HepG2 (cell line): ENCODE measurements around the gene KCNAB2. TPM values are rescaled to one million over a fixed set of nuclear protein-coding genes. Genes with fewer than 3 reads are reported as not detected.
A peak's percentile ranks its signal among the peaks of the same experiment; 100 is the strongest.

Experiments used
- ATAC-seq: fragments of 200-7000 bp; cut with Tn5 transposase; 3 replicates; pipeline ENCODE4 v1.9.1; 2020; ENCODE audit warnings: mild to moderate bottlenecking, moderate library complexity
- BruUV-seq: library from RNA; stranded (reverse); fragments of 400-500 nt; replicated peaks from 2 replicates; lab custom pipeline; 2021; lab: Mats Ljungman, UMichigan
- CTCF ChIA-PET: fragments of 300-600 bp; formaldehyde crosslinking; extraction: SDS; loops from one replicate; lab custom pipeline; 2021; ENCODE audit warnings: low total read pairs, inconsistent platforms, low intra/inter-chr PET ratio; lab: Yijun Ruan, JAX
- POLR2A ChIA-PET: fragments of 350-600 bp; sonication (Branson Sonifier 250); formaldehyde crosslinking; loops from one replicate; lab custom pipeline; 2020; ENCODE audit warnings: antibody characterized with exemption, inconsistent platforms; lab: Yijun Ruan, JAX
- DNase-seq: peaks from one replicate; pipeline ENCODE4 v3.0.0-alpha.2; 2015; ENCODE audit warnings: low spot score
- FAIRE-seq: peaks from 3 replicates; lab custom pipeline; 2011; peaks lifted over from hg19 to GRCh38; lab: Jason Lieb, UNC
- H2AFZ ChIP-seq: one replicate; pipeline ENCODE4 v1.6.1; 2011; ENCODE audit warnings: low read length, inconsistent platforms
- H3K27ac ChIP-seq: fragments of 300-600 bp; 3 replicates; pipeline ENCODE4 v1.8.0; 2011; ENCODE audit warnings: mixed run types, mild to moderate bottlenecking, mixed read lengths, low read length, inconsistent platforms; ENCODE audit not compliant: insufficient read depth; ENCODE audit errors: extremely low read length
- H3K27me3 ChIP-seq, 2 experiments: fragments of 200-600 bp in 1 of 2; 2 replicates in 1 of 2; 3 replicates in 1 of 2; pipeline versions ENCODE4 v1.6.0 to v1.8.0; 2011; ENCODE audit warnings: low read length in 2 of 2, mild to moderate bottlenecking in 2 of 2, moderate library complexity in 2 of 2, inconsistent platforms in 1 of 2; ENCODE audit not compliant: insufficient read depth in 2 of 2, control insufficient read depth in 1 of 2
- H3K36me3 ChIP-seq, 2 experiments: fragments of 200-600 bp in 1 of 2; replicated peaks in 1 of 2; 2 replicates in 1 of 2; 3 replicates in 1 of 2; pipeline versions ENCODE4 v1.5.1 to v1.8.0; 2011; ENCODE audit warnings: low read length in 2 of 2, inconsistent platforms in 1 of 2; ENCODE audit not compliant: insufficient read depth in 2 of 2, control insufficient read depth in 1 of 2
- H3K4me1 ChIP-seq: 2 replicates; pipeline ENCODE4 v1.5.1; 2012; ENCODE audit warnings: low read length, inconsistent platforms; ENCODE audit not compliant: insufficient read depth
- H3K4me2 ChIP-seq: 2 replicates; pipeline ENCODE4 v1.6.0; 2011; ENCODE audit warnings: low read depth, low read length, inconsistent platforms
- H3K4me3 ChIP-seq, 3 experiments: fragments of 200-600 bp in 1 of 3; sonication (generic), shearing (Covaris generic) in 1 of 3; replicated peaks in 1 of 3; 2 replicates each; pipeline ENCODE4 v1.5.1; 2011 to 2016; ENCODE audit warnings: low read length in 3 of 3, inconsistent platforms in 2 of 3, low read depth in 2 of 3, mild to moderate bottlenecking in 2 of 3, control low read depth in 1 of 3, mixed read lengths in 1 of 3; ENCODE audit not compliant: insufficient read depth in 1 of 3
- H3K79me2 ChIP-seq: one replicate; pipeline ENCODE4 v1.6.1; 2011; ENCODE audit warnings: low read length, inconsistent platforms; ENCODE audit not compliant: insufficient read depth
- H3K9ac ChIP-seq: 2 replicates; pipeline ENCODE4 v1.6.0; 2011; ENCODE audit warnings: mild to moderate bottlenecking, low read depth, low read length, inconsistent platforms; ENCODE audit not compliant: insufficient read depth
- H3K9me3 ChIP-seq: 2 replicates; pipeline ENCODE4 v1.5.1; 2012; ENCODE audit warnings: mild to moderate bottlenecking, low read length
- H4K20me1 ChIP-seq: 2 replicates; pipeline ENCODE4 v1.6.0; 2011; ENCODE audit warnings: inconsistent platforms, mild to moderate bottlenecking, low read length, moderate library complexity; ENCODE audit not compliant: insufficient read depth
- ZNF558 ChIP-seq: sonication (generic); formaldehyde crosslinking; IDR thresholded peaks from 2 replicates; pipeline ENCODE4 v1.9.0; 2022; ENCODE audit warnings: mild to moderate bottlenecking, missing genetic modification reagents, borderline replicate concordance
- ZNF720 ChIP-seq: sonication (generic); formaldehyde crosslinking; IDR thresholded peaks from 2 replicates; pipeline ENCODE4 v1.4.0; 2020; ENCODE audit warnings: missing genetic modification reagents
- WGBS: methylation state at CpG from one replicate; pipeline ENCODE4 v1.1.6; 2017; ENCODE audit warnings: low lambda C conversion rate; 5-methylcytosine and 5-hydroxymethylcytosine counted together
- in situ Hi-C: cut with HindIII; loops from 2 replicates; pipeline ENCODE4 v1.10.0; 2017; ENCODE audit warnings: low pct_unique_long_range_greater_than_20kb; ENCODE audit not compliant: extremely low pct_ligation_motif_present
- intact Hi-C: fragments of 100-400 bp; cut with micrococcal nuclease; formaldehyde crosslinking; loops from one replicate; pipeline ENCODE4 v1.10.0; 2022; ENCODE audit not compliant: unreplicated experiment
- polyA plus RNA-seq, 8 experiments: library from polyadenylated mRNA; depleted of rRNA in 3 of 8; stranded (reverse) in 7 of 8; unstranded in 1 of 8; fragments of >200 nt; fragmentation: Illumina TruSeq in 4 of 8; extraction: Trizol in 4 of 8; gene quantifications; 2 replicates each; pipeline versions ENCODE4 v1.2.1 to v1.2.3, GENCODE V29; 2011 to 2016; ENCODE audit warnings: low read depth in 4 of 8, missing spikeins in 1 of 8, mixed read lengths in 1 of 8; ENCODE audit not compliant: insufficient read depth in 1 of 8
- total RNA-seq, 5 experiments: library from RNA; depleted of rRNA; stranded (reverse); fragments of >200 nt; fragmentation: Illumina TruSeq; extraction: Trizol; gene quantifications; 2 replicates each; pipeline ENCODE4 v1.2.3, GENCODE V29; 2016; ENCODE audit warnings: low read depth in 1 of 5
- TF ChIP-seq, protein P1 (sequence below): sonication (generic); formaldehyde crosslinking; IDR thresholded peaks from 2 replicates; pipeline ENCODE4 v1.4.0; 2020; ENCODE audit warnings: missing genetic modification reagents
- TF ChIP-seq, protein P2 (sequence below): sonication (generic); formaldehyde crosslinking; IDR thresholded peaks from 2 replicates; pipeline ENCODE4 v1.4.0; 2020; ENCODE audit warnings: mild to moderate bottlenecking, low read depth, missing genetic modification reagents

KCNAB2 gene
- total and polyA plus RNA-seq, 2 of the 13 experiments (the other 11 are each of a cell fraction or from before 2014, with no cell fraction given) = 6.2 to 8.8 TPM

DNA sequence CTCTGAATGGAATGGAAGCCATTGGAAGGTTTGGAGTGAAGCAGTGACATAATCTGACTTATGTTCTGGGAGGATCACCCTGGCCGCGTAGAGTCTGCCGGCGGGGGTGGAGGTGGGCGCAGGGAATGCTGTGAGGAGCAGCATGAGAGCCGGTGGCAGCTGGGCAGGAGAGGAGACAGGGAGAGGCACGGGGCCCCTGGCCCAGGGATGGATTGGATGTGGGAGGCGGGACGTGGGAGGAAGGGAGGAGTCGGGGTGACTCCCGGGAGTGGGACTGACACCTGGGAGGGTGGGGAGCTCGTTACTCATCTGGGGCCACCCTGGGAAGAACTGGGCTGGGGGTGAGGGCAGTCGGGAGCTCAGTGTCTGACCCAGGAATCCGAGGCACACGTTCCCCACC lies 10.4 kb upstream of the KCNAB2 start:
- in situ Hi-C loops (no loop called here), intact Hi-C loops (no loop called here)
- Histone ChIP-seq H2AFZ (no peak overlapping the region), H3K9ac (no peak overlapping the region), H3K27ac (no peak overlapping the region), H3K27me3 (no peaks in the 10 kb centered on the region), H3K4me1 (peaks cover 16% of the 10 kb centered on the region), H4K20me1 (no peaks in the 10 kb centered on the region), H3K36me3 (no peaks in the 10 kb centered on the region), H3K4me3 (no peak overlapping the region), H3K9me3 (no peaks in the 10 kb centered on the region), H3K4me2 (no peak overlapping the region), H3K79me2 (no peaks in the 10 kb centered on the region)
- BruUV-seq = no TSS peak
- TF ChIP-seq, protein P1, sequence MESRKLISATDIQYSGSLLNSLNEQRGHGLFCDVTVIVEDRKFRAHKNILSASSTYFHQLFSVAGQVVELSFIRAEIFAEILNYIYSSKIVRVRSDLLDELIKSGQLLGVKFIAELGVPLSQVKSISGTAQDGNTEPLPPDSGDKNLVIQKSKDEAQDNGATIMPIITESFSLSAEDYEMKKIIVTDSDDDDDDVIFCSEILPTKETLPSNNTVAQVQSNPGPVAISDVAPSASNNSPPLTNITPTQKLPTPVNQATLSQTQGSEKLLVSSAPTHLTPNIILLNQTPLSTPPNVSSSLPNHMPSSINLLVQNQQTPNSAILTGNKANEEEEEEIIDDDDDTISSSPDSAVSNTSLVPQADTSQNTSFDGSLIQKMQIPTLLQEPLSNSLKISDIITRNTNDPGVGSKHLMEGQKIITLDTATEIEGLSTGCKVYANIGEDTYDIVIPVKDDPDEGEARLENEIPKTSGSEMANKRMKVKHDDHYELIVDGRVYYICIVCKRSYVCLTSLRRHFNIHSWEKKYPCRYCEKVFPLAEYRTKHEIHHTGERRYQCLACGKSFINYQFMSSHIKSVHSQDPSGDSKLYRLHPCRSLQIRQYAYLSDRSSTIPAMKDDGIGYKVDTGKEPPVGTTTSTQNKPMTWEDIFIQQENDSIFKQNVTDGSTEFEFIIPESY (CRISPR knock-in tag) = peak; percentile 37; the same call in 1 of the 2 replicates
- TF ChIP-seq, protein P2, sequence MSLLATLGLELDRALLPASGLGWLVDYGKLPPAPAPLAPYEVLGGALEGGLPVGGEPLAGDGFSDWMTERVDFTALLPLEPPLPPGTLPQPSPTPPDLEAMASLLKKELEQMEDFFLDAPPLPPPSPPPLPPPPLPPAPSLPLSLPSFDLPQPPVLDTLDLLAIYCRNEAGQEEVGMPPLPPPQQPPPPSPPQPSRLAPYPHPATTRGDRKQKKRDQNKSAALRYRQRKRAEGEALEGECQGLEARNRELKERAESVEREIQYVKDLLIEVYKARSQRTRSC (CRISPR knock-in tag) = no peak
- ATAC-seq = no peak
- DNase-seq = no peak
- POLR2A ChIA-PET = no interaction called here
- CTCF ChIA-PET = no interaction called here
- no peak for FAIRE-seq
- WGBS = 80% methylated on average over 15 of the region's 15 CpGs

DNA sequence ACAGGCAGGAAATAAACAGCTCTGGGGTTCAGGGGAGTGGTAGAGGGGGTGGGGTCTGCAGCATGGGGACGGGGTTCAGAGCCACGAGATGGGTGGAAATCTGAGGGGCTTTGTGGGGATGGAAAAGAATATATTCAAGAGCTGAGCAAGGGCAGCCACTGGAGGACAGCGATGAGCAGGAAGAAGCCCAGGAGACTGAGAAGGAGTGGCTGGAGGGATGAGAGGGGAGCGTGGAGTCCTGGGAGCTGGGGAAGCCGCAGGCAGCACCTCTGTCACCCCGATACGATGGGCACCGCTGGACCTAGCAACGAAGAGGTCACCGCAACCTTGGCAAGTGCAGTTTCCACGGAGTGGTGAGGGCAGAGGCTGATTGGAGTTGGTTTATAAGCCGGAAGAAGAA lies 10.0 kb upstream of the KCNAB2 start:
- POLR2A ChIA-PET = no interaction called here
- no peak for FAIRE-seq

More for the DNA sequence above, 10.0 kb upstream of the KCNAB2 start:
- no peaks in the 10 kb centered on the region for H3K36me3 ChIP-seq
- no peaks in the 10 kb centered on the region for H3K9me3 ChIP-seq
- no TSS peak for BruUV-seq
- H3K9ac ChIP-seq = no peak overlapping the region
- H3K4me1 ChIP-seq = peaks cover 16% of the 10 kb centered on the region
- H3K79me2 ChIP-seq = no peaks in the 10 kb centered on the region
- no peaks in the 10 kb centered on the region for H3K27me3 ChIP-seq
- no peak for DNase-seq
- no peak for ATAC-seq
- H4K20me1 ChIP-seq = no peaks in the 10 kb centered on the region
- no peak overlapping the region for H3K4me2 ChIP-seq
- no peak overlapping the region for H3K27ac ChIP-seq
- intact Hi-C loops = no loop called here
- in situ Hi-C loops = no loop called here
- no peak overlapping the region for H3K4me3 ChIP-seq
- CTCF ChIA-PET = no interaction called here
- TF ChIP-seq ZNF558 (no peak), ZNF720 (CRISPR knock-in tag) (no peak)
- H2AFZ ChIP-seq = no peak overlapping the region
- WGBS = 77% methylated on average over 12 of the region's 12 CpGs
